ENCODE measurements around the gene CSAG2.
"Not testable (repeated sequence)": the region's sequence is repeated elsewhere in the genome, so short reads cannot be mapped to it uniquely, and the experiment has no call there.

Gene CSAG2, protein sequence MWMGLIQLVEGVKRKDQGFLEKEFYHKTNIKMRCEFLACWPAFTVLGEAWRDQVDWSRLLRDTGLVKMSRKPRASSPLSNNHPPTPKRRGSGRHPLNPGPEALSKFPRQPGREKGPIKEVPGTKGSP

DNA sequence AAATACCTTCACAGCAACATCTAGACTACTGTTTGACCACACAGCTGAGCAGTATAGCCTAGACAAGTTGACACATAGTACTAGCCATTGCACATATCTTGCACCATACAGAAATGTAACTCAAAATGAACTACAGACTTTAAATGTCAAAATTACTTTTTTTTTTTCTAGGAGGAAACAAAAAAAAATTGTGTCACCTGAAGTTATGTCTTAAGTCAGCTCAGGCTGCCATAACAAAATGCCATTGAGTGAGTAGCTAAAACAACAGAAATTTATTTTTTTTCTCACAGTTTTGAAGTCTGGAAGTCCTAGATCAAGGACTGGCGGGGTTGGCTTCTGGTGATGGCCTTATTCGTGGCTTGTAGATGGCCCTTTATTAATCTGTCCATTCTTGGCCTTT, at the start of gene CSAG2:
Gene CSAG2 (minus strand): TSS at position 101 of the 400 bp plus-strand sequence. CDS start 161 bp downstream, outside the sequence.
- not testable (repeated sequence) for H3K27ac ChIP-seq (ENCODE audit: low read depth, low read length); H3K4me1 ChIP-seq (ENCODE audit: control insufficient read depth, insufficient read depth, low read length); H3K36me3 ChIP-seq (ENCODE audit: control insufficient read depth, insufficient read depth, low read length); H3K9ac ChIP-seq (ENCODE audit: low read length); H3K27me3 ChIP-seq (ENCODE audit: control insufficient read depth, insufficient read depth, low read length); H3K4me3 ChIP-seq (ENCODE audit: low read length)

DNA sequence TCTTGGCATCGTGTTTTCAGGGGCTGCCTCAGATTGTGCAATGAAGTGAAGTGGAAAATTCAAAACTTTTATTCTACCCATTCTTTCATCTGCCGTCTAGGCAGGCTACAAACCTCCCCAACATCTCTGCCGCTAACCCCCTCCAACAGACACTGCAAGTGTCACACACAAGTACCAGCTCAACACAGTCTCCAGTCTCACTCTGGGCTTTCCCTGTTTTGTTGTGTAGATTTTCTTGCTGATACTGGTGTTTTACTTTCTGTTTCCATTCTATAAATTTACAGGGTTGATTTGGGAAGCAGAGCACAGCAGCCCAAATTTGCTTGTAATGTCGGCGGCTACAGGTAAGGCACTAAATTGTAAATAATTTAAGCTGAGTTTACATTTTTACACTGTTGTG, 45.8 kb upstream of the CSAG2 start:
- not testable (repeated sequence) for H3K4me3 ChIP-seq (ENCODE audit: low read length); H3K27me3 ChIP-seq (ENCODE audit: control insufficient read depth, insufficient read depth, low read length); H3K4me1 ChIP-seq (ENCODE audit: control insufficient read depth, insufficient read depth, low read length); H3K27ac ChIP-seq (ENCODE audit: low read depth, low read length); H3K36me3 ChIP-seq (ENCODE audit: control insufficient read depth, insufficient read depth, low read length); H3K9ac ChIP-seq (ENCODE audit: low read length)

DNA sequence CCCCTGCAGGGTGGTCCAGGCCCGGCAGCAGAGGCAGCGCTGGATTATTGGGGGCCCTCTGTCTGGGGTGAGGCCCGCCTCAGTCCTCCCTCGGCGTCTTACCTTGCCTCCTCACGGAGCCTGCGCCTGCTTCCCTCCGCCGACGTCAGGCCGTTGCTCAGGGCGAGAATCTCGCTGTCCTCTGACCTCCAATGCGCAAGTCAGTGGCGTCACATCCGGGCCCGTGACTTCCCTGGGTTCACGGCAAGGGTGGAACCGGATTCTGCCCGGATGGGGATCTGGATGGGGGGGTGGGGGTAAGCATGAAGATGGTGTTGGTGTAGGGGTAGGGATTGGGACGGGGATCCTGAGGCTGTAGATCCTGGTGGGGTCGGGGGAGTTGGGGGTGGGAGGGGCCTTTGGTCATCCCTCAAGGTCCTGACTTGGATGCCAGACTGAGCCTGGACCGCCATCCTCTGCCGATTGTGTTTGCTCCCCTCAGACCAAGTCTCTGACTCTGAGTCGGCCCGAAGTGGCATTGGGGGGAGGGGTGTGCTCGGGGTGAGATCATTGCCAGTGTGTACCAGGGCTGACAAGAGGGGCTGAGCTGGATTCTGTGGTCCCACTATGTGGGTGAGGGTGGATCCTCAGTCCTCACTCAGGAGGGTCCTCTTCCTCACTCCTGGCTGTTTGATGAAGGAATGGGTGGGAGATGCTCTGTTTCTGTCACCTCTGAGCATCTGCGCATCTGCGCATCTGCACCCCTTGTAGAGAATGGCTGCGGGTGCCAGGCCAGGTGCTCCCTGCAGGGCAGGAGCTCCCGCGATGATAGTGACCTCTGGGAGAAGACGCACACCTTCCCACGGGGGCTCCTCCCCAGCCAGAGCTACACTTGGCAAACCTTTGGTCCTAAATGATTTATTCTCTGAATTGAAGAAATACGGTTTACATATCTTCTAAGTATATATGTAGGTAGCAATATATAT, 44.9 kb upstream of the CSAG2 start, which contains the start of gene MAGEA2:
Gene MAGEA2 (minus strand): TSS at position 157 of the 965 bp plus-strand sequence. CDS start 2,479 bp downstream, outside the sequence.
- H3K4me1 ChIP-seq (ENCODE audit: control insufficient read depth, insufficient read depth, low read length); H3K4me3 ChIP-seq (ENCODE audit: low read length); H3K9ac ChIP-seq (ENCODE audit: low read length); H3K27ac ChIP-seq (ENCODE audit: low read depth, low read length); H3K27me3 ChIP-seq (ENCODE audit: control insufficient read depth, insufficient read depth, low read length); H3K36me3 ChIP-seq (ENCODE audit: control insufficient read depth, insufficient read depth, low read length): not testable (repeated sequence)

DNA sequence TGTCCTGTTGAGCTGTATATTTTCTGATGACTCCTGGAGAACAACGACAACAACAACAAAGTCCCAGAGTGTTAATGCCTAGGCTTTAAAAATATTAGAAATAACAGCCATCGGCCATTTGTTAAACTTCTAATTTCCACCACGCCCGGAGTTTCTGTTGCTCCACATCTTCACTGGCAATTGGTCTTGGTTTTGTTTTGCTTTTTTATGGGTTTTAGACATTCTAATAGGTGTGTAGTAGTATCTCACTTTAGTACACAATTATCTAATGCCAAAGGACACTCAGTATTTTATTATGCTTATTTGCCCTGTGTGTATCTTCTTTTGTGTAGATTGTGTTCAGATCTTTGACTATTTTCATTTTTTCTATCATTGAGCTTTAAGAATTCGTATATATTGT, 29.5 kb upstream of the CSAG2 start:
- Histone ChIP-seq H3K27ac (ENCODE audit: low read depth, low read length) (no peak overlapping the region), H3K9ac (ENCODE audit: low read length) (no peak overlapping the region), H3K36me3 (ENCODE audit: control insufficient read depth, insufficient read depth, low read length) (no peaks in the 10 kb centered on the region), H3K27me3 (ENCODE audit: control insufficient read depth, insufficient read depth, low read length) (no peaks in the 10 kb centered on the region), H3K4me1 (ENCODE audit: control insufficient read depth, insufficient read depth, low read length) (no peaks in the 10 kb centered on the region), H3K4me3 (ENCODE audit: low read length) (no peak overlapping the region)

DNA sequence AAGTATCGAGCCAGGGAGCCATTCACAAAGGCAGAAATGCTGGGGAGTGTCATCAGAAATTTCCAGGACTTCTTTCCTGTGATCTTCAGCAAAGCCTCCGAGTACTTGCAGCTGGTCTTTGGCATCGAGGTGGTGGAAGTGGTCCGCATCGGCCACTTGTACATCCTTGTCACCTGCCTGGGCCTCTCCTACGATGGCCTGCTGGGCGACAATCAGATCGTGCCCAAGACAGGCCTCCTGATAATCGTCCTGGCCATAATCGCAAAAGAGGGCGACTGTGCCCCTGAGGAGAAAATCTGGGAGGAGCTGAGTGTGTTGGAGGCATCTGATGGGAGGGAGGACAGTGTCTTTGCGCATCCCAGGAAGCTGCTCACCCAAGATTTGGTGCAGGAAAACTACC, 27.5 kb upstream of the CSAG2 start:
- H3K27me3 ChIP-seq (ENCODE audit: control insufficient read depth, insufficient read depth, low read length); H3K9ac ChIP-seq (ENCODE audit: low read length); H3K4me3 ChIP-seq (ENCODE audit: low read length); H3K27ac ChIP-seq (ENCODE audit: low read depth, low read length); H3K36me3 ChIP-seq (ENCODE audit: control insufficient read depth, insufficient read depth, low read length); H3K4me1 ChIP-seq (ENCODE audit: control insufficient read depth, insufficient read depth, low read length): not testable (repeated sequence)

DNA sequence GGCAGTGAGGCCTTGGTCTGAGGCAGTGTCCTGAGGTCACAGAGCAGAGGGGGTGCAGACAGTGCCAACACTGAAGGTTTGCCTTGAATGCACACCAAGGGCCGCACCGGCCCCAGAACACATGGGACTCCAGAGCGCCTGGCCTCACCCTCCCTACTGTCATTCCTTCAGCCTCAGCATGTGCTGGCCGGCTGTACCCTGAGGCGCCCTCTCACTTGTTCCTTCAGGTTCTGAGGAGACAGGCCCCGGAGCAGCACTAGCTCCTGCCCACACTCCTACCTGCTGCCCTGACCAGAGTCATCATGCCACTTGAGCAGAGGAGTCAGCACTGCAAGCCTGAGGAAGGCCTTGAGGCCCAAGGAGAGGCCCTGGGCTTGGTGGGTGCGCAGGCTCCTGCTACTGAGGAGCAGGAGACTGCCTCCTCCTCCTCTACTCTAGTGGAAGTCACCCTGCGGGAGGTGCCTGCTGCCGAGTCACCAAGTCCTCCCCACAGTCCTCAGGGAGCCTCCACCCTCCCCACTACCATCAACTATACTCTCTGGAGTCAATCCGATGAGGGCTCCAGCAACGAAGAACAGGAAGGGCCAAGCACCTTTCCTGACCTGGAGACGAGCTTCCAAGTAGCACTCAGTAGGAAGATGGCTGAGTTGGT, 26.9 kb upstream of the CSAG2 start:
- H3K4me3 ChIP-seq (ENCODE audit: low read length), result no peak overlapping the region
- no peak overlapping the region for H3K9ac ChIP-seq (ENCODE audit: low read length)
- no peaks in the 10 kb centered on the region for H3K36me3 ChIP-seq (ENCODE audit: control insufficient read depth, insufficient read depth, low read length)
- no peaks in the 10 kb centered on the region for H3K27me3 ChIP-seq (ENCODE audit: control insufficient read depth, insufficient read depth, low read length)
- no peaks in the 10 kb centered on the region for H3K4me1 ChIP-seq (ENCODE audit: control insufficient read depth, insufficient read depth, low read length)
- H3K27ac ChIP-seq (ENCODE audit: low read depth, low read length), result no peak overlapping the region

DNA sequence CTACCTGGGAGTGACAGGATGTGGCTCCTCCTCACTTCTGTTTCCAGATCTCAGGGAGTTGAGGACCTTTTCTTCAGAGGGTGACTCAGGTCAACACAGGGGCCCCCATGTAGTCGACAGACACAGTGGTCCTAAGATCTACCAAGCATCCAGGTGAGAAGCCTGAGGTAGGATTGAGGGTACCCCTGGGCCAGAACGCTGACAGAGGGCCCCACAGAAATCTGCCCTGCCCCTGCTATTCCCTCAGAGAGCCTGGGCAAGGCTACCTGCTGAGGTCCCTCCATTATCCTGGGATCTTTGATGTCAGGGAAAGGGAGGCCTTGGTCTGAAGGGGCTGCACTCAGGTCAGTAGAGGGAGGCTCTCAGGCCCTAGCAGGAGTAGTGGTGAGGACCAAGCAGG, 26.0 kb upstream of the CSAG2 start:
- Histone ChIP-seq H3K4me3 (ENCODE audit: low read length) (no peak overlapping the region), H3K9ac (ENCODE audit: low read length) (no peak overlapping the region), H3K27ac (ENCODE audit: low read depth, low read length) (no peak overlapping the region), H3K36me3 (ENCODE audit: control insufficient read depth, insufficient read depth, low read length) (no peaks in the 10 kb centered on the region), H3K27me3 (ENCODE audit: control insufficient read depth, insufficient read depth, low read length) (no peaks in the 10 kb centered on the region), H3K4me1 (ENCODE audit: control insufficient read depth, insufficient read depth, low read length) (no peaks in the 10 kb centered on the region)

DNA sequence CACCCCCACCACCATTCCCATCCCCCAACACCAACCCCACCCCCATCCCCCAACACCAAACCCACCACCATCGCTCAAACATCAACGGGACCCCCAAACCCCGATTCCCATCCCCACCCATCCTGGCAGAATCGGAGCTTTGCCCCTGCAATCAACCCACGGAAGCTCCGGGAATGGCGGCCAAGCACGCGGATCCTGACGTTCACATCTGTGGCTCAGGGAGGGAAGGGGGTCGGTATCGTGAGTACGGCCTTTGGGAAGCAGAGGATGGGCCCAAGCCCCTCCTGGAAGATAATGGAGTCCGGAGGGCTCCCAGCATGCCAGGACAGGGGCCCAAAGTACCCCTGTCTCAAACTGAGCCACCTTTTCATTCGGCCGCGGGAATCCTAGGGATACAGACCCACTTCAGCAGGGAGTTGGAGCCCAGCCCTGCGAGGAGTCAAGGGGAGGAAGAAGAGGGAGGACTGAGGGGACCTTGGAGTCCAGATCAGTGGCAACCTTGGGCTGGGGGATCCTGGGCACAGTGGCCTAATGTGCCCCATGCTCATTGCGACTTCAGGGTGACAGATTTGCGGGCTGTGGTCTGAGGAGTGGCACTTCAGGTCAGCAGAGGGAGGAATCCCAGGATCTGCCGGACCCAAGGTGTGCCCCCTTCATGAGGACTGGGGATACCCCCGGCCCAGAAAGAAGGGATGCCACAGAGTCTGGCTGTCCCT, 25.2 kb upstream of the CSAG2 start:
- not testable (repeated sequence) for H3K9ac ChIP-seq (ENCODE audit: low read length)

DNA sequence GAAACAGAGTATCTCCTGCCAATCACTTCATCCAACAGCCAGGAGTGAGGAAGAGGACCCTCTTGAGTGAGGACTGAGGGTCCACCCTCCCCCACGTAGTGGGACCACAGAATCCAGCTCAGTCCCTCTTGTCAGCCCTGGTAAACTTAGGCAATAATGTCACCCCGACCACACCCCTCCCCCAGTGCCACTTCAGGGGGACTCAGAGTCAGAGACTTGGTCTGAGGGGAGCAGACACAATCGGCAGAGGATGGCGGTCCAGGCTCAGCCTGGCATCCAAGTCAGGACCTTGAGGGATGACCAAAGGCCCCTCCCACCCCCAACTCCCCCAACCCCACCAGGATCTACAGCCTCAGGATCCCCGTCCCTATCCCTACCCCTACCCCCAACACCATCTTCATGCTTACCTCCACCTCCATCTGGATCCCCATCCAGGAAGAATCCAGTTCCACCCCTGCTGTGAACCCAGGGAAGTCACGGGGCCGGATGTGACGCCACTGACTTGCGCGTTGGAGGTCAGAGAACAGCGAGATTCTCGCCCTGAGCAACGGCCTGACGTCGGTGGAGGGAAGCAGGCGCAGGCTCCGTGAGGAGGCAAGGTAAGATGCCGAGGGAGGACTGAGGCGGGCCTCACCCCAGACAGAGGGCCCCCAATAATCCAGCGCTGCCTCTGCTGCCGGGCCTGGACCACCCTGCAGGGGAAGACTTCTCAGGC, 24.3 kb upstream of the CSAG2 start, which contains the start of the genes CSAG1 and MAGEA12:
Gene CSAG1 (minus strand): TSS at position 461 of the 715 bp plus-strand sequence. CDS start 1,261 bp downstream, outside the sequence.
Gene MAGEA12 (plus strand): TSS at position 497 of the 715 bp plus-strand sequence. CDS start 2,405 bp downstream, outside the sequence.
- no peak within 1 kb of the TSS for H3K27ac ChIP-seq (ENCODE audit: low read depth, low read length)
- no peaks in the 10 kb centered on the region for H3K27me3 ChIP-seq (ENCODE audit: control insufficient read depth, insufficient read depth, low read length)
- no peak within 1 kb of the TSS for H3K4me3 ChIP-seq (ENCODE audit: low read length)

More for the DNA sequence above, 25.2 kb upstream of the CSAG2 start:
- H3K4me3 ChIP-seq (ENCODE audit: low read length); H3K36me3 ChIP-seq (ENCODE audit: control insufficient read depth, insufficient read depth, low read length); H3K27ac ChIP-seq (ENCODE audit: low read depth, low read length); H3K27me3 ChIP-seq (ENCODE audit: control insufficient read depth, insufficient read depth, low read length); H3K4me1 ChIP-seq (ENCODE audit: control insufficient read depth, insufficient read depth, low read length): not testable (repeated sequence)

DNA sequence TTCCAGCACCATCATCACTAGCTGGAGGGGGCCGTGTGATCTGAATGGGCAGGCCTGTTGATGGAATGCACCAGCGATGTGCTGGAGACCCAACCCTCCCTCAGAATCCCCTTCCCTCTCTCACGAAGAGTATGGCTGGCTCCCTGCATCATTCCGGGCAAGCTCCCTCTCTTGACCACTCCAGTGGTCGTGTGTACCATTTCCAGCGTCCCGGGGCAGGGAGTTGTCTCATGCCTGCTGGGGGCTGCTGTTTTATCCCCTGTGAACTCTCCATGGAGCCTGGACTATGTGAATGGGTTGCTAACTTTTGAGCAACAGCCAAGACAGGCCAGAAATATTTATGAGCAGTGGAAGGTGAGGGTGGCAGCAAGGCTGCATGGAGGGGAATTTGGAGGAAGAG, 16.3 kb upstream of the CSAG2 start:
- H3K27ac ChIP-seq (ENCODE audit: low read depth, low read length), result no peak overlapping the region
- H3K4me3 ChIP-seq (ENCODE audit: low read length), result no peak overlapping the region
- H3K36me3 ChIP-seq (ENCODE audit: control insufficient read depth, insufficient read depth, low read length), result no peaks in the 10 kb centered on the region
- no peak overlapping the region for H3K9ac ChIP-seq (ENCODE audit: low read length)
- H3K4me1 ChIP-seq (ENCODE audit: control insufficient read depth, insufficient read depth, low read length), result no peaks in the 10 kb centered on the region
- H3K27me3 ChIP-seq (ENCODE audit: control insufficient read depth, insufficient read depth, low read length), result no peaks in the 10 kb centered on the region

More for the DNA sequence above, 24.3 kb upstream of the CSAG2 start, which contains the start of the genes CSAG1 and MAGEA12:
- Histone ChIP-seq H3K4me1 (ENCODE audit: control insufficient read depth, insufficient read depth, low read length) (no peaks in the 10 kb centered on the region), H3K9ac (ENCODE audit: low read length) (no peak within 1 kb of the TSS), H3K36me3 (ENCODE audit: control insufficient read depth, insufficient read depth, low read length) (no peaks in the 10 kb centered on the region)

DNA sequence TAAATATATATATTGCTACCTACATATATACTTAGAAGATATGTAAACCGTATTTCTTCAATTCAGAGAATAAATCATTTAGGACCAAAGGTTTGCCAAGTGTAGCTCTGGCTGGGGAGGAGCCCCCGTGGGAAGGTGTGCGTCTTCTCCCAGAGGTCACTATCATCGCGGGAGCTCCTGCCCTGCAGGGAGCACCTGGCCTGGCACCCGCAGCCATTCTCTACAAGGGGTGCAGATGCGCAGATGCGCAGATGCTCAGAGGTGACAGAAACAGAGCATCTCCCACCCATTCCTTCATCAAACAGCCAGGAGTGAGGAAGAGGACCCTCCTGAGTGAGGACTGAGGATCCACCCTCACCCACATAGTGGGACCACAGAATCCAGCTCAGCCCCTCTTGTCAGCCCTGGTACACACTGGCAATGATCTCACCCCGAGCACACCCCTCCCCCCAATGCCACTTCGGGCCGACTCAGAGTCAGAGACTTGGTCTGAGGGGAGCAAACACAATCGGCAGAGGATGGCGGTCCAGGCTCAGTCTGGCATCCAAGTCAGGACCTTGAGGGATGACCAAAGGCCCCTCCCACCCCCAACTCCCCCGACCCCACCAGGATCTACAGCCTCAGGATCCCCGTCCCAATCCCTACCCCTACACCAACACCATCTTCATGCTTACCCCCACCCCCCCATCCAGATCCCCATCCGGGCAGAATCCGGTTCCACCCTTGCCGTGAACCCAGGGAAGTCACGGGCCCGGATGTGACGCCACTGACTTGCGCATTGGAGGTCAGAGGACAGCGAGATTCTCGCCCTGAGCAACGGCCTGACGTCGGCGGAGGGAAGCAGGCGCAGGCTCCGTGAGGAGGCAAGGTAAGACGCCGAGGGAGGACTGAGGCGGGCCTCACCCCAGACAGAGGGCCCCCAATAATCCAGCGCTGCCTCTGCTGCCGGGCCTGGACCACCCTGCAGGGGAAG, 5.0 kb upstream of the CSAG2 start, which contains the start of gene MAGEA2B:
Gene MAGEA2B (plus strand): TSS at position 814 of the 973 bp plus-strand sequence. CDS start 2,479 bp downstream, outside the sequence.
- not testable (repeated sequence) for H3K36me3 ChIP-seq (ENCODE audit: control insufficient read depth, insufficient read depth, low read length); H3K9ac ChIP-seq (ENCODE audit: low read length); H3K4me3 ChIP-seq (ENCODE audit: low read length); H3K27me3 ChIP-seq (ENCODE audit: control insufficient read depth, insufficient read depth, low read length); H3K4me1 ChIP-seq (ENCODE audit: control insufficient read depth, insufficient read depth, low read length); H3K27ac ChIP-seq (ENCODE audit: low read depth, low read length)

All from rectal smooth muscle tissue (tissue), 1 donor.